ENCODE measurements around the gene COX7A2L. TPM values are rescaled to one million over a fixed set of nuclear protein-coding genes. Genes with fewer than 3 reads are reported as not detected.

Gene COX7A2L
- total RNA-seq, 1 donor: 181 TPM

DNA sequence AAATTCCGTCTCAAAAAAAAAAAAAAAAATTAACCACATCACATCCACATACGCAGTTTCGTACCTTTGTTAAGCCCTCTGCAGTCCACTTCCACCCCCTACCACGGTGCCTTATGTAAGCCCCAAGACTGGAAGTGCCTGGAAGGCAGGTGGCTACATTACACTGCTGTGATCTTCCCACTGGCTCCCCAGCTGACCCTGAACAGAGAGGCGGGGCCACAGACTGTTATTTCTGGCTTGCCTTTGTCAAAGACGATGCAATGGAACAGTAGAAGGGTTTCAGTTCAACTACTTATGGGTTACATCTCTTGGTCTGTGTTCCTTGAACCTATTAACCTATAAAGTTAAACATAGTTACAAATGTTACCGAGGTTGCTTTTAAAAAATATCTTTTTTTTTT lies 15.7 kb upstream of the COX7A2L start:
- no peak overlapping the region for H3K4me3 ChIP-seq (ENCODE audit: low read depth, low read length)
- DNase-seq (ENCODE audit: low read depth): no peak
- TF ChIP-seq, protein P1, sequence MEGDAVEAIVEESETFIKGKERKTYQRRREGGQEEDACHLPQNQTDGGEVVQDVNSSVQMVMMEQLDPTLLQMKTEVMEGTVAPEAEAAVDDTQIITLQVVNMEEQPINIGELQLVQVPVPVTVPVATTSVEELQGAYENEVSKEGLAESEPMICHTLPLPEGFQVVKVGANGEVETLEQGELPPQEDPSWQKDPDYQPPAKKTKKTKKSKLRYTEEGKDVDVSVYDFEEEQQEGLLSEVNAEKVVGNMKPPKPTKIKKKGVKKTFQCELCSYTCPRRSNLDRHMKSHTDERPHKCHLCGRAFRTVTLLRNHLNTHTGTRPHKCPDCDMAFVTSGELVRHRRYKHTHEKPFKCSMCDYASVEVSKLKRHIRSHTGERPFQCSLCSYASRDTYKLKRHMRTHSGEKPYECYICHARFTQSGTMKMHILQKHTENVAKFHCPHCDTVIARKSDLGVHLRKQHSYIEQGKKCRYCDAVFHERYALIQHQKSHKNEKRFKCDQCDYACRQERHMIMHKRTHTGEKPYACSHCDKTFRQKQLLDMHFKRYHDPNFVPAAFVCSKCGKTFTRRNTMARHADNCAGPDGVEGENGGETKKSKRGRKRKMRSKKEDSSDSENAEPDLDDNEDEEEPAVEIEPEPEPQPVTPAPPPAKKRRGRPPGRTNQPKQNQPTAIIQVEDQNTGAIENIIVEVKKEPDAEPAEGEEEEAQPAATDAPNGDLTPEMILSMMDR (IDR thresholded peaks at IDR 0.05; ENCODE audit: insufficient read depth, low read length): no peak

DNA sequence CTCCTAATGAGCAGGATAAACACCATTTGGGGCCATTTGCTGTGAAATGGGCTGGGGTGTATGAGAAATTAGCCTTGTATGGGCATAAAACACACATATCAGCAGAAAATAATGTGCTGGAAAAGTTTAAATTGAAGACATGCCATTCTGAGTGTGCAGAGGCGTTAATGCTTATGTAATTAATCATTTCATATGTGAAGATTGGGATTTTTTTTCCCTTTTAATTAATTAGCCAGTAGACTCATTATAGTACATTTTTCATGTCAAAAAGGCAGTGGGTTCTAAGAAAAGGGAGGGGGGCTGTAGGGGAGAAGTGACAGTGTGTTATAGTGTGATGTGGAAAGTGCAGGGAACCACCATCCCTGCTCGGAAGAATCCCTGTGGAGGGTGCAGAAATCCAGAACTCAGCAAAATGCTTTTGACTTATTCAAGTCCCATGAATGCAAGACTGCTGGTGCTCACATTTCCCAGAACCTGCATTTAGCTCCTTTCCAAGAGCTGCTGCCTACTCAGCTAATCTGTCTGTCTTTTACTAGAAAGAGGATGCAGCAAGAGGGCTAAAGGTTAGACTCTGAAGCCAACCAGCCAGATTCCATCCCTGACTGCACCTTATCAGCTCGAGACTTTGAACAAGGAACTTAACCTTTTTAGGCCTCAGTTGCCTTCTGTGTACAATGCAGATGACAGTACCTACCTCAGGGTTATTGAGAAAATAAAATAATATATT lies 11.6 kb upstream of the COX7A2L start:
- H3K4me3 ChIP-seq (ENCODE audit: low read depth, low read length): no peak overlapping the region
- DNase-seq (ENCODE audit: low read depth): no peak
- TF ChIP-seq, protein P1 (IDR thresholded peaks at IDR 0.05; ENCODE audit: insufficient read depth, low read length): no peak

DNA sequence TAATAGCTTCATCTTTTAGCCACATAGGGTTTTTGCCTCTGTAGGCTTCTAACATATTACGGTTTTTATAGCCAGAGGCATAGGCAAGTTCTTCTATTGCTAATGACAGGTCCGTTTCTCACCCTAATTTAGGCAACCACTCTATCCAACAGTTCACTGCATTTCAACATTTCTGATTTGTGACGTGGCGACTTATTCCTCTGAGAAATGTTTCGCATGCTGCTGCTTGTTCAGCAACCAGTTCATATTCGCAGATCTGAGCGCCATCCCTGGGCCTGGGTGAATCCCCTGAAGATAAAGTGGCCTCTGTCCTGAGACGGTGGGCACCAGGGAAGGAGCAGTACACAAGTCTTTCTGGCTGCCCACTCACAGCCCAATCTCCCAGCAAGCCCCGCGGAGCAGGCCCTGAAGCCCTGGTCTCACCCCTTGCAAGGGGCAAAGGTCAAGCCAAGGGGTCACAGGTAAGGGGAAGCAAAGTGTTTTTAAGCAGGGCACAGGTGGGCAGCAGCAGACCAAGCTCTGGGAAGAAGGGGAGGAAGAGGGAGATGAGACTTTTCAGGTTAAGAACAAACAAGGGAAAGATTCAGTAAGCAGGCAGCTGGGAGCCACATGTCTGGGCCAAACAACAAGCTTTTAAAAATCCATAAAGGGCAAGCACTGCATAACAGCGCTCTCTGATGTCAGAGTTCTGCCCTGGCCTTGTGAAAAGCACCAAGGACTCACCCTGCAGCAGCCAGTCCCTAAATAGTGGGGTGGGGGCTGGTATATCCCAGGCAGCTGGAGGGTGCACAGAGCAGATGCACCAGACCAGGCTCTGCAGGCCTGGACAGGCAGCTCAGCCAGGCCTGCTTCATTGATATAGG lies 10.8 kb upstream of the COX7A2L start:
- TF ChIP-seq, protein P1 (IDR thresholded peaks at IDR 0.05; ENCODE audit: insufficient read depth, low read length): no peak

DNA sequence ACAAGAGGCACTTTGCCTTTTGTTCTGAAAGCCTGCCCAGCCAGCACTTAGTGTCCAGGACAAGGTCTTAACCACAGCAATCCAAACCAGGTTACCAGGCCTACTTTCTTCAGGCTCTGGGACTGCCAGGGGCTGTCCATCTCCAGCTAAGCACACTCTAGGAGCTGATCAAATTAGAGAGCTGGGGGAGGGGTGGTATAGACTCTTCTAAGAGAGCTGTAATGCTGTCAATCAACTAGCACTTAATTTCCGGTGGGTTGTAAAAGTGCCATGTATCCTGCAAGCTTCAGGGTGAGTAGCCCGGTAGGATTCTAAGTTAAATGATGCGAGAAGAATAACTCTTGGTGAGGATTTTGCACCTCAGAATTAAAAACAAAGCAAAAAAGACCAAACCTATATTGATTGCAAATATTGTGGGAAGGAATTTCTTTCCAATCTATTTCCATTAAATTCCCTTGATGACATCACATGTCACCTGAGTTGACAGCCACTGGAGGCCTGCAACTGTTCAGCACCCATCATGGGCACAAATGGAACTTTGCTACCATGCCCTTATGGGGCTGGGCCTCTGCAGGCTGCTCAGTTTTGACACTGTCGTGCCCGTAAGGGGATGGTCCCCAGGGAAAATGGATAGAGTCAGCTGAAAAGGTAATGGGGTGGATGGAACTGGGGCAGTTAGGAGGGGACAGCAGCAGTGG lies 8.7 kb upstream of the COX7A2L start:
- TF ChIP-seq, protein P1 (IDR thresholded peaks at IDR 0.05; ENCODE audit: insufficient read depth, low read length): no peak
- no peak overlapping the region for H3K4me3 ChIP-seq (ENCODE audit: low read depth, low read length)
- no peak for DNase-seq (ENCODE audit: low read depth)

More for the DNA sequence above, 10.8 kb upstream of the COX7A2L start:
- H3K4me3 ChIP-seq (ENCODE audit: low read depth, low read length): no peak overlapping the region
- no peak for DNase-seq (ENCODE audit: low read depth)

DNA sequence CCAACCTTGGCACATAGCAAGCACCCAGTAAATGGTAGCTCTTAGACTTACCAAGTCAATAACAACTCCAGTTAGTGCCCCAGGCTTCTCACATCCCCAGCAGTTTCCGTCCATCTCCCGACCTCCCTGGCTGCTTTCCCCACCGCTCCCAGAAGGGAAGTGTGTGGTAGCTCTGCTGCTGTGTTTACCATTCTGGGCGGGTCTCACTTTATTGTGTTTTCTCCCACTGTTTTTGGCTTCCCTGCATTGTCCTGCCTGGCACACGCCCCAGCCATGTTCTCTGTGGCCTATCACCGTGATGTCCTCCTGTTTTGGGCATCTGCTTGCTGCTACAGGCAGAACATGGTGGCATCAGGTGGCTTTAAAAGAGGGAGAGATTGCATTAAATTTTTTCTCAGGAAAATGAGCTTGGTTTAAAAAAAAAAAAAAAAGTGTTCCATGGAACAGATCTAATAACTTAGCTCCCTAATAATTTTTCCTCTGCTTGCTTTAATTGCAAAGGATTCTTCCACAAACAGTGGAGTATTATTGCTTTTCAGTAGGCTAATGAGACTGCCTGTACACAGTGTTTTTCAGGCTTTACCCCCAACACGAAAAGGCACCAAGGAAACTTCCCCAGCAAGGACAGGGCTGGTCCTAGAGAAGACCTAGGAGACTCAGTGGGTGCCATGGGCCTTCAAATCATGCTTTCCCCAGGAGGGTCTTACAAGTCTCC lies 8.0 kb upstream of the COX7A2L start:
- H3K4me3 ChIP-seq (ENCODE audit: low read depth, low read length): no peak overlapping the region
- no peak for DNase-seq (ENCODE audit: low read depth)
- TF ChIP-seq, protein P1 (IDR thresholded peaks at IDR 0.05; ENCODE audit: insufficient read depth, low read length): no peak

DNA sequence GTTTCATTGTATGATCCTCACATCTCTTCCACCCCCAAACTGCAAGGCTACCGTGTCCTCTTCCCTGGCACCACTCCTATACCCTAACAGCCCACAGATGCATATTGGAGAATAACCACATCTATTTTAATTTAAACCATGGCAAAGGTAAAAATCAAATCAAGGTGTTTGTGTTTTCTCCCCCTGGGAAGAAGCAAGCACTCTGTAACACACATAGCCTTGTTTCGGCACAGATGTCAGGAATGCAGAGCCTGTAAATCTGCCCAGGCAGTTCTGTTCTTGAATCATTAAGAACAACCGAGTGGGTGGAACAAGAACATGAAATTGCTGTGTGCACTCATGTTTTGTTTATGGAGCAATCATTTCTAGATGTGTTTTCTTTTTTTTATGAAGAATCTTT lies 6.8 kb upstream of the COX7A2L start:
- TF ChIP-seq, protein P1 (IDR thresholded peaks at IDR 0.05; ENCODE audit: insufficient read depth, low read length): no peak
- peak; percentile 32 for DNase-seq (ENCODE audit: low read depth)
- no peak overlapping the region for H3K4me3 ChIP-seq (ENCODE audit: low read depth, low read length)
